ENCODE data around the gene CAMK2D. TPM values are rescaled to one million over a fixed set of nuclear protein-coding genes. Genes with fewer than 3 reads are reported as not detected.

Gene CAMK2D
- total RNA-seq, 2 experiments from 2014 or later: 104 to 120 TPM

DNA sequence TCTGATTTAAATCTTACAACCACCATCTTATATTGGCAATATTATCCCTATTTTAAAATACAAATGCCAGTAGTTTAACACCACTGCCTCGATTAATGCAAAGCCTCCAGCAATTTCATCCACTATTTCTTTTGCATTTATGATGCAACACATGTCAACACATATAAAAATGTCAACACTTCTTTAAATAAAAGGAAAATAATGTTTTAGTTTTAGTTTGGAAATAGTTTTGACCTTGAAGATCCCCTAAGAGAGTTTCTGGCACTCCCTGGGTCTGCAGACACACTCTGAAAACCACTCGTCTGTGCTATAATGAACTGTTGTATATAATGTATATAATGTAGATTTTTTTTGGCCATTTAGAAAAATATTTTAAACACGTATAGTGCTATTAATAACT is 99.0 kb downstream of the CAMK2D start:
- no peak overlapping the region for H3K4me3 ChIP-seq (ENCODE audit: low read depth, low read length, poor library complexity, severe bottlenecking)
- H3K9me2 ChIP-seq (ENCODE audit: insufficient read depth, low read length): no peaks in the 10 kb centered on the region
- no peaks in the 10 kb centered on the region for H3K9me3 ChIP-seq (ENCODE audit: low read length)
- no peak overlapping the region for H3K4me2 ChIP-seq (ENCODE audit: low read length)
- TF ChIP-seq EZH2phosphoT487 (IDR thresholded peaks at IDR 0.05; ENCODE audit: borderline replicate concordance, low read depth, low read length): no peak
- TF ChIP-seq, protein P1, sequence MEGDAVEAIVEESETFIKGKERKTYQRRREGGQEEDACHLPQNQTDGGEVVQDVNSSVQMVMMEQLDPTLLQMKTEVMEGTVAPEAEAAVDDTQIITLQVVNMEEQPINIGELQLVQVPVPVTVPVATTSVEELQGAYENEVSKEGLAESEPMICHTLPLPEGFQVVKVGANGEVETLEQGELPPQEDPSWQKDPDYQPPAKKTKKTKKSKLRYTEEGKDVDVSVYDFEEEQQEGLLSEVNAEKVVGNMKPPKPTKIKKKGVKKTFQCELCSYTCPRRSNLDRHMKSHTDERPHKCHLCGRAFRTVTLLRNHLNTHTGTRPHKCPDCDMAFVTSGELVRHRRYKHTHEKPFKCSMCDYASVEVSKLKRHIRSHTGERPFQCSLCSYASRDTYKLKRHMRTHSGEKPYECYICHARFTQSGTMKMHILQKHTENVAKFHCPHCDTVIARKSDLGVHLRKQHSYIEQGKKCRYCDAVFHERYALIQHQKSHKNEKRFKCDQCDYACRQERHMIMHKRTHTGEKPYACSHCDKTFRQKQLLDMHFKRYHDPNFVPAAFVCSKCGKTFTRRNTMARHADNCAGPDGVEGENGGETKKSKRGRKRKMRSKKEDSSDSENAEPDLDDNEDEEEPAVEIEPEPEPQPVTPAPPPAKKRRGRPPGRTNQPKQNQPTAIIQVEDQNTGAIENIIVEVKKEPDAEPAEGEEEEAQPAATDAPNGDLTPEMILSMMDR (conservative IDR thresholded peaks at IDR 0.05; ENCODE audit: low read length): no peak
- H2AFZ ChIP-seq (ENCODE audit: low read length): no peak overlapping the region
- CTCF ChIA-PET (ENCODE audit: unreplicated experiment): no interaction called here
- H3K79me2 ChIP-seq (ENCODE audit: insufficient read depth, low read depth, low read length): peaks cover 42% of the 10 kb centered on the region; the same call in 1 of the 2 replicates
- no peaks in the 10 kb centered on the region for H4K20me1 ChIP-seq (ENCODE audit: insufficient read depth, low read length)
- no peak for DNase-seq (ENCODE audit: low spot score)
- no peak overlapping the region for H3K27ac ChIP-seq (ENCODE audit: low read depth, low read length, poor library complexity, severe bottlenecking)
- H3K36me3 ChIP-seq (ENCODE audit: insufficient read depth, low read length): peaks cover 88% of the 10 kb centered on the region
- H3K4me1 ChIP-seq (ENCODE audit: insufficient read depth, low read length, poor library complexity, severe bottlenecking): no peaks in the 10 kb centered on the region
- BruUV-seq (replicated peaks): no TSS peak
- POLR2A ChIA-PET: interaction anchor here (0.6 to 0.9 kb wide), 2 partner anchors 11 to 23 kb away, joined by 3 to 5 read pairs; no protein-coding TSS in a partner anchor
- intact Hi-C loops (cut with micrococcal nuclease; ENCODE audit: unreplicated experiment): no loop called here

DNA sequence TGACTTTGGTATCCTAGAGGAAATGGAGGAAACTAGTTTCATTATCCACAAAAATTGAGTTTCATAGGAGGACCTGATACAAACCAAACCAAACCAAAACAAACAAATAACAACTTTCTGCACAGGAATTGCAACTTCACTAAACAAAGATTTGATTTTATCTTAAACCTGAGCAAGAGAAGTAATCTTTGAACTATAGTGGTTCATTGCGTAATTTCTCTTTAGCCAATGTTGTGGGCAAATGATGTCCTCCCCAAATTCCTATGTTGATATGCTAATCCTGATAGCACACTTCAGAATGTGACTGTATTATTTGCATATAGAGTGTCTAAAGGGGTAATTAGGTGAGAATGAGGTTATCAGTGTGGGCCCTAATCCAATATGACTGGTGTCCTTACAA is 102.4 kb downstream of the CAMK2D start:
- no peak for TF ChIP-seq EZH2phosphoT487 (IDR thresholded peaks at IDR 0.05; ENCODE audit: borderline replicate concordance, low read depth, low read length)
- TF ChIP-seq, protein P1 (conservative IDR thresholded peaks at IDR 0.05; ENCODE audit: low read length): no peak
- Histone ChIP-seq H3K9me2 (ENCODE audit: insufficient read depth, low read length) (no peaks in the 10 kb centered on the region), H3K79me2 (ENCODE audit: insufficient read depth, low read depth, low read length) (peaks cover 27% of the 10 kb centered on the region; the same call in 1 of the 2 replicates), H4K20me1 (ENCODE audit: insufficient read depth, low read length) (no peaks in the 10 kb centered on the region), H3K4me1 (ENCODE audit: insufficient read depth, low read length, poor library complexity, severe bottlenecking) (no peaks in the 10 kb centered on the region), H3K36me3 (ENCODE audit: insufficient read depth, low read length) (peaks cover 77% of the 10 kb centered on the region), H3K4me3 (ENCODE audit: low read depth, low read length, poor library complexity, severe bottlenecking) (no peak overlapping the region), H2AFZ (ENCODE audit: low read length) (no peak overlapping the region), H3K4me2 (ENCODE audit: low read length) (no peak overlapping the region), H3K9me3 (ENCODE audit: low read length) (no peaks in the 10 kb centered on the region), H3K27ac (ENCODE audit: low read depth, low read length, poor library complexity, severe bottlenecking) (no peak overlapping the region)
- ChIA-PET POLR2A (interaction anchor here (0.6 kb wide), 1 partner anchor 11 kb away, joined by 3 read pairs; no protein-coding TSS in a partner anchor), CTCF (ENCODE audit: unreplicated experiment) (no interaction called here)
- DNase-seq (ENCODE audit: low spot score): no peak
- intact Hi-C loops (cut with micrococcal nuclease; ENCODE audit: unreplicated experiment): no loop called here
- no TSS peak for BruUV-seq (replicated peaks)

DNA sequence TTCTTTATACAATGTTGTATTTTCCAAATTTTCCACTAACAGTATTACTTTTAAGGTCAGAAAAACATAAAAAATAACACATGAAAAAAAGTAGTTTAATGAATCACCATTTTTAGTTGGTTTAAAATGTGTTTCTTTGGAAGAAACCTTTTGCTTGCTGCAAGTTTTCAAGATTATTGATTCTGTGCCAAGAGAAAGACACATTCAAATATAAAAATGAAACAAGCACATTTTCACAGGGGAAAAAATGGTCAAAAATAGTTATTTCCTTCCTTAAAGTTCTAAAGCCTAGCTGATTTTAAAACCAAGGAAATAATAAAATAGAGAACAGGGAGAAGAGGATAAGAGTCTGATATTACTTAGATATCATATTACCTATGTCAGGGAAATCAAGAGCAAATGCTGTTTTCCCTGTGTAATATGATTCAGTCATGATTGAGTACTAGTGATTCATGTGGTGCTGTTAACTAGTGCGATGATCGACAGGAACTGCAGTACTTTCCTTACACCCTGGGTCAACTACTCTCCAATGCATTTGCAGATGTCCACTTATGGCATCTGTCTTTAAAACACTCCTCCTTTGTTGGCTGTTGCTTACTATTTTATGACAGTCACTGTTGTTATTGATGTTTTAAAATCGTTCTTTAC is 103.8 kb downstream of the CAMK2D start:
- Histone ChIP-seq H2AFZ (ENCODE audit: low read length) (no peak overlapping the region), H4K20me1 (ENCODE audit: insufficient read depth, low read length) (no peaks in the 10 kb centered on the region), H3K27ac (ENCODE audit: low read depth, low read length, poor library complexity, severe bottlenecking) (no peak overlapping the region), H3K4me3 (ENCODE audit: low read depth, low read length, poor library complexity, severe bottlenecking) (no peak overlapping the region), H3K4me2 (ENCODE audit: low read length) (no peak overlapping the region), H3K36me3 (ENCODE audit: insufficient read depth, low read length) (peaks cover 74% of the 10 kb centered on the region), H3K79me2 (ENCODE audit: insufficient read depth, low read depth, low read length) (peaks cover 29% of the 10 kb centered on the region; the same call in 1 of the 2 replicates), H3K4me1 (ENCODE audit: insufficient read depth, low read length, poor library complexity, severe bottlenecking) (no peaks in the 10 kb centered on the region), H3K9me3 (ENCODE audit: low read length) (no peaks in the 10 kb centered on the region), H3K9me2 (ENCODE audit: insufficient read depth, low read length) (no peaks in the 10 kb centered on the region)
- TF ChIP-seq, protein P1 (conservative IDR thresholded peaks at IDR 0.05; ENCODE audit: low read length): no peak
- no peak for TF ChIP-seq EZH2phosphoT487 (IDR thresholded peaks at IDR 0.05; ENCODE audit: borderline replicate concordance, low read depth, low read length)
- DNase-seq (ENCODE audit: low spot score): no peak
- BruUV-seq (replicated peaks): no TSS peak
- ChIA-PET CTCF (ENCODE audit: unreplicated experiment) (no interaction called here), POLR2A (no interaction called here)
- intact Hi-C loops (cut with micrococcal nuclease; ENCODE audit: unreplicated experiment): no loop called here

Data from OCI-LY7 (cell line).